ENCODE results near the gene MBNL2. TPM values are rescaled to one million over a fixed set of nuclear protein-coding genes. Genes with fewer than 3 reads are reported as not detected.

Gene MBNL2
- total RNA-seq, 1 donor, result 69.8 TPM

GRCh38 chr13:97231118-97231828, 9.1 kb downstream of the MBNL2 start:
- no peak for TF ChIP-seq CTCF (IDR thresholded peaks at IDR 0.05; ENCODE audit: extremely low read depth, low read depth, low read length)
- peaks cover 83% of the 10 kb centered on the region for H3K79me2 ChIP-seq (ENCODE audit: insufficient read depth, low read length)
- H3K36me3 ChIP-seq (ENCODE audit: insufficient read depth, low read length), result peaks cover 7% of the 10 kb centered on the region
- H3K4me2 ChIP-seq (ENCODE audit: insufficient read depth, low read length), result peak overlapping the region; percentile 14
- H3K4me3 ChIP-seq (ENCODE audit: insufficient read depth, low read length), result no peak overlapping the region
- no peaks in the 10 kb centered on the region for H3K9me3 ChIP-seq (ENCODE audit: low read depth, low read length)
- peaks cover 37% of the 10 kb centered on the region for H3K4me1 ChIP-seq (ENCODE audit: insufficient read depth, low read length)
- no peak overlapping the region for H2AFZ ChIP-seq (ENCODE audit: low read length)
- DNase-seq (ENCODE audit: insufficient read length, low spot score, missing footprints), result no peak
- peak overlapping the region; percentile 58 for H3K27ac ChIP-seq (ENCODE audit: low read depth, low read length)
- H4K20me1 ChIP-seq (ENCODE audit: insufficient read depth, low read length), result peaks cover 33% of the 10 kb centered on the region
- no peaks in the 10 kb centered on the region for H3K27me3 ChIP-seq (ENCODE audit: insufficient read depth, low read length)

DNA sequence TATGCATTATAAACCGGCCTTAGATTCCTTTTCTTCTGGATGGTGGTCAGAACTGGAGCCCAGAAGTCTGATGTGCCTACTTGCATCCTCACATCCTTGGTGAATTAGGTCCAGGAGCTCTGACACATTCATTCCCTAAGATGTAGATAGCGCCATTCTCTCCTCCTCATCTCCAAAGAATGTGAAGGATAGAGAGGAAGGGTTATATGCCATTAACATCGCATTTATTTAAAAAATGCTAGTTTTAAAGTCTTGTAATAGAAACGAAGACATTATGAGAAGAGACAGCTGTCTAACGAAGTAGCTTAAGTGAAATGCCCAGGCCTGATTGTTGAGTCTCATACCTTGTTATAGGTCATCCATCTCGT, 9.7 kb downstream of the MBNL2 start:
- peaks cover 33% of the 10 kb centered on the region for H3K4me1 ChIP-seq (ENCODE audit: insufficient read depth, low read length)
- DNase-seq (ENCODE audit: insufficient read length, low spot score, missing footprints), result peak; percentile 53
- peaks cover 34% of the 10 kb centered on the region for H4K20me1 ChIP-seq (ENCODE audit: insufficient read depth, low read length)
- H3K4me3 ChIP-seq (ENCODE audit: insufficient read depth, low read length), result no peak overlapping the region
- peak overlapping the region; percentile 58 for H3K27ac ChIP-seq (ENCODE audit: low read depth, low read length)
- H3K4me2 ChIP-seq (ENCODE audit: insufficient read depth, low read length), result peak overlapping the region; percentile 14
- H3K79me2 ChIP-seq (ENCODE audit: insufficient read depth, low read length), result peaks cover 81% of the 10 kb centered on the region
- no peak overlapping the region for H2AFZ ChIP-seq (ENCODE audit: low read length)
- no peaks in the 10 kb centered on the region for H3K9me3 ChIP-seq (ENCODE audit: low read depth, low read length)
- no peak for TF ChIP-seq CTCF (IDR thresholded peaks at IDR 0.05; ENCODE audit: extremely low read depth, low read depth, low read length)
- peaks cover 7% of the 10 kb centered on the region for H3K36me3 ChIP-seq (ENCODE audit: insufficient read depth, low read length)
- H3K27me3 ChIP-seq (ENCODE audit: insufficient read depth, low read length), result no peaks in the 10 kb centered on the region

DNA sequence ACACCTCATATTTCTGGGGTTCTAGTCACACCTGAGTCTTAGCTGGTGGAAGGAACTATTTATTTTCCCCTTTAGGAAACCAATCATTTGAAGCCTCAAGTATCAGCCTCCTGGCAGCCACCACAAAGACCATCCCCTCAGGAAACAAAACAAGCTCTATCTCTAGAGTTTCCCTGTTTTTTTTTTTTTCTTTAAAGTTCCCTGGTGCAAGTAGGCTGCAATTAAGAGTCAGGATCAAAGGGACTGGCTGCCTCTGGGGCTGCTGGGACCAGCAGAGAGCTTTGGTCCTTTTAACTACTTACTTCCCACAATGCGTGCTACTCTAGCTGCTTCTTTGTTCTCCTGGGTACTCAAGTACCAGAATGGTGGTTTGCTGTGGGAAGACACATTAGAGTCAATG, 11.4 kb downstream of the MBNL2 start:
- H3K27me3 ChIP-seq (ENCODE audit: insufficient read depth, low read length), result no peaks in the 10 kb centered on the region
- H2AFZ ChIP-seq (ENCODE audit: low read length), result no peak overlapping the region
- H3K4me1 ChIP-seq (ENCODE audit: insufficient read depth, low read length), result peaks cover 26% of the 10 kb centered on the region
- no peak overlapping the region for H3K4me3 ChIP-seq (ENCODE audit: insufficient read depth, low read length)
- H3K4me2 ChIP-seq (ENCODE audit: insufficient read depth, low read length), result no peak overlapping the region
- no peak overlapping the region for H3K27ac ChIP-seq (ENCODE audit: low read depth, low read length)
- TF ChIP-seq CTCF (IDR thresholded peaks at IDR 0.05; ENCODE audit: extremely low read depth, low read depth, low read length), result no peak
- DNase-seq (ENCODE audit: insufficient read length, low spot score, missing footprints), result no peak
- H3K36me3 ChIP-seq (ENCODE audit: insufficient read depth, low read length), result peaks cover 7% of the 10 kb centered on the region
- no peaks in the 10 kb centered on the region for H3K9me3 ChIP-seq (ENCODE audit: low read depth, low read length)
- H4K20me1 ChIP-seq (ENCODE audit: insufficient read depth, low read length), result peaks cover 39% of the 10 kb centered on the region
- H3K79me2 ChIP-seq (ENCODE audit: insufficient read depth, low read length), result peaks cover 82% of the 10 kb centered on the region

DNA sequence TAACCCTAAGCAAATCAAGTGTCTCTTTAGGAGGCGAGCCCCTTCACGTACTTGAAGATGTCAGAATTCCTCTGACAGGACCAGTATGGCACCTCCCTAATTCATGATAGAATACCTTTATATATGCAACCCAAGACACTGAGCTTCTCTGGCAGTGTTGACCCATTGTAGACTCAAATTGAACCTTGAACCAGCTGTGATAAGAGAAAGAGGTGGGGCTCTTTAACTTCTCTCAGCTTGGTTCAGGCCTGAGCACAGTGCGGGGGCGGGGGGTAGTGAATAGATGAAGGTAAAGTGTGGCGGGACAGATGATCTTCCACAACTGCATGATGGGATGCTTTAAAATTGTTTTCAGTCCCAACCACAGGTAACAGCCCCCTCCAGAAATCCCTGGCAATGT, 12.1 kb downstream of the MBNL2 start:
- no peaks in the 10 kb centered on the region for H3K9me3 ChIP-seq (ENCODE audit: low read depth, low read length)
- peaks cover 27% of the 10 kb centered on the region for H3K4me1 ChIP-seq (ENCODE audit: insufficient read depth, low read length)
- no peaks in the 10 kb centered on the region for H3K27me3 ChIP-seq (ENCODE audit: insufficient read depth, low read length)
- no peak for DNase-seq (ENCODE audit: insufficient read length, low spot score, missing footprints)
- no peak overlapping the region for H3K27ac ChIP-seq (ENCODE audit: low read depth, low read length)
- no peak overlapping the region for H2AFZ ChIP-seq (ENCODE audit: low read length)
- no peak for TF ChIP-seq CTCF (IDR thresholded peaks at IDR 0.05; ENCODE audit: extremely low read depth, low read depth, low read length)
- H3K4me3 ChIP-seq (ENCODE audit: insufficient read depth, low read length), result no peak overlapping the region
- H3K36me3 ChIP-seq (ENCODE audit: insufficient read depth, low read length), result peaks cover 7% of the 10 kb centered on the region
- peaks cover 39% of the 10 kb centered on the region for H4K20me1 ChIP-seq (ENCODE audit: insufficient read depth, low read length)
- no peak overlapping the region for H3K4me2 ChIP-seq (ENCODE audit: insufficient read depth, low read length)
- H3K79me2 ChIP-seq (ENCODE audit: insufficient read depth, low read length), result peaks cover 82% of the 10 kb centered on the region

All from osteoblast (primary cell).